ENCODE measurements around the gene PSMF1. TPM values are rescaled to one million over a fixed set of nuclear protein-coding genes. Genes with fewer than 3 reads are reported as not detected.

Gene PSMF1
- total and polyA plus RNA-seq, 2 experiments from 2014 or later = 73.7 to 84.2 TPM

DNA sequence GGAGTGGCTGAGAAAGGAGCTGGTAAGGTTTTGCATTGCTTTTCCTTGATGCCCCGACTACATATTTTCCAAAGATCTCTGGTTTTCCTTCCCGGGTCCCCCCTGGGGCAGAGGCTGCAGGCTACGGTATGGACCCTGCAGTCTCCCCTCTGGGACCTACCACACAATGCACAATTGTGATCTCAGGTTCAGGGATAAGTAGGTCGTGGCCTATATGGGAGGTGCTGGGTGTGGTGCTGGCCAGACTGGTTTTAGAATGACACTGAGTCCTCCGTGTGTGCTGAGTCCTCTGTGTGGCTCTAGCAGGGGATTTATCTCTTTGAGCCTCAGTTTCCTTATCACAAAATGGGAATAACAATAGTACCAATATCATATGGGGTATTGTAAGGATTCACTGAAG lies 85.2 kb downstream of the PSMF1 start:
- no peaks in the 10 kb centered on the region for H3K36me3 Mint-ChIP-seq (ENCODE audit: low read depth)
- no peaks in the 10 kb centered on the region for H3K36me3 ChIP-seq (ENCODE audit: insufficient read depth)
- H3K27me3 Mint-ChIP-seq (ENCODE audit: insufficient read depth, low read depth, poor library complexity) = peaks cover 3% of the 10 kb centered on the region

More for the DNA sequence above, 85.2 kb downstream of the PSMF1 start:
- Histone ChIP-seq H3K27ac (ENCODE audit: low read depth) (no peak overlapping the region), H3K4me2 (no peak overlapping the region), H3K4me1 (ENCODE audit: insufficient read depth) (no peaks in the 10 kb centered on the region), H4K20me1 (replicated peaks; ENCODE audit: insufficient read depth) (no peaks in the 10 kb centered on the region; the same call in 1 of the 2 replicates), H3K79me2 (replicated peaks; ENCODE audit: insufficient read depth) (no peaks in the 10 kb centered on the region), H3F3A (replicated peaks; ENCODE audit: low read depth) (no peaks in the 10 kb centered on the region), H3K9me2 (ENCODE audit: insufficient read depth) (no peaks in the 10 kb centered on the region), H2AFZ (no peak overlapping the region), H3K4me3 (no peak overlapping the region), H3K27me3 (ENCODE audit: insufficient read depth) (no peaks in the 10 kb centered on the region)
- ATAC-seq = no peak; the same call in 2 of the 3 replicates
- H3K27ac Mint-ChIP-seq = no peak overlapping the region
- no peaks in the 10 kb centered on the region for H3K9me3 Mint-ChIP-seq
- no peaks in the 10 kb centered on the region for H3K4me1 Mint-ChIP-seq
- no peak for TF ChIP-seq EZH2phosphoT487 (IDR thresholded peaks at IDR 0.05; ENCODE audit: unreplicated experiment)
- no peak for TF ChIP-seq CREB1 (CRISPR knock-in tag; IDR thresholded peaks at IDR 0.05; ENCODE audit: low read depth)
- no peak for TF ChIP-seq EZH2 (IDR thresholded peaks at IDR 0.05; ENCODE audit: low read depth, unreplicated experiment)
- TF ChIP-seq, protein P1, sequence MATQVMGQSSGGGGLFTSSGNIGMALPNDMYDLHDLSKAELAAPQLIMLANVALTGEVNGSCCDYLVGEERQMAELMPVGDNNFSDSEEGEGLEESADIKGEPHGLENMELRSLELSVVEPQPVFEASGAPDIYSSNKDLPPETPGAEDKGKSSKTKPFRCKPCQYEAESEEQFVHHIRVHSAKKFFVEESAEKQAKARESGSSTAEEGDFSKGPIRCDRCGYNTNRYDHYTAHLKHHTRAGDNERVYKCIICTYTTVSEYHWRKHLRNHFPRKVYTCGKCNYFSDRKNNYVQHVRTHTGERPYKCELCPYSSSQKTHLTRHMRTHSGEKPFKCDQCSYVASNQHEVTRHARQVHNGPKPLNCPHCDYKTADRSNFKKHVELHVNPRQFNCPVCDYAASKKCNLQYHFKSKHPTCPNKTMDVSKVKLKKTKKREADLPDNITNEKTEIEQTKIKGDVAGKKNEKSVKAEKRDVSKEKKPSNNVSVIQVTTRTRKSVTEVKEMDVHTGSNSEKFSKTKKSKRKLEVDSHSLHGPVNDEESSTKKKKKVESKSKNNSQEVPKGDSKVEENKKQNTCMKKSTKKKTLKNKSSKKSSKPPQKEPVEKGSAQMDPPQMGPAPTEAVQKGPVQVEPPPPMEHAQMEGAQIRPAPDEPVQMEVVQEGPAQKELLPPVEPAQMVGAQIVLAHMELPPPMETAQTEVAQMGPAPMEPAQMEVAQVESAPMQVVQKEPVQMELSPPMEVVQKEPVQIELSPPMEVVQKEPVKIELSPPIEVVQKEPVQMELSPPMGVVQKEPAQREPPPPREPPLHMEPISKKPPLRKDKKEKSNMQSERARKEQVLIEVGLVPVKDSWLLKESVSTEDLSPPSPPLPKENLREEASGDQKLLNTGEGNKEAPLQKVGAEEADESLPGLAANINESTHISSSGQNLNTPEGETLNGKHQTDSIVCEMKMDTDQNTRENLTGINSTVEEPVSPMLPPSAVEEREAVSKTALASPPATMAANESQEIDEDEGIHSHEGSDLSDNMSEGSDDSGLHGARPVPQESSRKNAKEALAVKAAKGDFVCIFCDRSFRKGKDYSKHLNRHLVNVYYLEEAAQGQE (IDR thresholded peaks at IDR 0.05; ENCODE audit: unreplicated experiment) = no peak
- no peak for TF ChIP-seq ZNF114 (CRISPR knock-in tag; IDR thresholded peaks at IDR 0.05)
- no peak for TF ChIP-seq CTCF (conservative IDR thresholded peaks at IDR 0.05; ENCODE audit: low read depth in 2 of 2)
- TF ChIP-seq POLR2AphosphoS5 (IDR thresholded peaks at IDR 0.05; ENCODE audit: low read depth) = no peak
- no peak for TF ChIP-seq STAT1 (IDR thresholded peaks at IDR 0.05; ENCODE audit: unreplicated experiment)
- no peak for TF ChIP-seq JUNB (IDR thresholded peaks at IDR 0.05; ENCODE audit: unreplicated experiment)
- no peak for TF ChIP-seq ZNF331 (CRISPR knock-in tag; IDR thresholded peaks at IDR 0.05; ENCODE audit: low read depth)
- TF ChIP-seq ETS1 (IDR thresholded peaks at IDR 0.05) = no peak
- no peak for TF ChIP-seq ZNF462 (CRISPR knock-in tag; IDR thresholded peaks at IDR 0.05)
- no peak for TF ChIP-seq NANOG (IDR thresholded peaks at IDR 0.05; ENCODE audit: borderline replicate concordance)
- H3K4me3 Mint-ChIP-seq = no peak overlapping the region
- no peak for DNase-seq (ENCODE audit: low spot score)
